RWPE1 (cell line): ENCODE data around the gene HOXB4.

Source experiments
- CTCF ChIA-PET: fragments of 350-600 bp; sonication (Branson Sonifier 250); formaldehyde crosslinking; extraction: SDS; loops from one replicate; lab custom pipeline; 2021; lab: Yijun Ruan, JAX
- POLR2A ChIA-PET: fragments of 400-600 bp; formaldehyde crosslinking; extraction: SDS; loops from one replicate; lab custom pipeline; 2020; ENCODE audit warnings: antibody characterized with exemption; ENCODE audit not compliant: low non-redundant PET; lab: Yijun Ruan, JAX
- DNase-seq: peaks from one replicate; pipeline ENCODE4 v3.0.0; 2012; ENCODE audit warnings: low spot score
- H3K27ac ChIP-seq: fragments of 450-650 bp; 2 replicates; pipeline ENCODE4 v1.5.1; 2017
- CTCF ChIP-seq: fragments of 450-650 bp; conservative IDR thresholded peaks from 2 replicates; pipeline ENCODE4 v1.5.1; 2017; ENCODE audit warnings: low read depth, mild to moderate bottlenecking

Gene HOXB4

GRCh38 chr17:48552466-48553189, 25.5 kb downstream of the HOXB4 start:
- DNase-seq: no peak
- ChIA-PET POLR2A (no interaction called here), CTCF (interaction anchor here (0.6 kb wide), 1 partner anchor 26 kb away, joined by 3 read pairs; no protein-coding TSS in a partner anchor)
- H3K27ac ChIP-seq: no peak overlapping the region
- no peak for TF ChIP-seq CTCF

GRCh38 chr17:48551596-48552465, 26.3 kb downstream of the HOXB4 start:
- CTCF ChIA-PET: interaction anchor here (0.6 kb wide), 1 partner anchor 209 kb away, joined by 3 read pairs; no protein-coding TSS in a partner anchor

GRCh38 chr17:48551214-48551555, 27.0 kb downstream of the HOXB4 start:
- ChIA-PET CTCF (interaction anchor here (0.6 kb wide), 1 partner anchor 208 kb away, joined by 3 read pairs; no protein-coding TSS in a partner anchor), POLR2A (no interaction called here)
- H3K27ac ChIP-seq: no peak overlapping the region
- no peak for DNase-seq
- TF ChIP-seq CTCF: no peak

More at GRCh38 chr17:48551596-48552465, 26.3 kb downstream of the HOXB4 start:
- POLR2A ChIA-PET: no interaction called here
- no peak for DNase-seq
- no peak overlapping the region for H3K27ac ChIP-seq
- no peak for TF ChIP-seq CTCF

GRCh38 chr17:48550502-48551213, 27.5 kb downstream of the HOXB4 start:
- no peak for DNase-seq
- CTCF ChIA-PET: no interaction called here
- no peak overlapping the region for H3K27ac ChIP-seq
- TF ChIP-seq CTCF: no peak
- POLR2A ChIA-PET: no interaction called here

GRCh38 chr17:48549914-48550501, 28.1 kb downstream of the HOXB4 start:
- POLR2A ChIA-PET: no interaction called here
- TF ChIP-seq CTCF: no peak
- DNase-seq: no peak
- H3K27ac ChIP-seq: no peak overlapping the region
- CTCF ChIA-PET: interaction anchor here (1.1 kb wide), 1 partner anchor 58 kb away, joined by 4 read pairs; no protein-coding TSS in a partner anchor
